Neural progenitor cell (in vitro differentiated cells): ENCODE data around the gene MTG2.

Experiments
- CTCF ChIP-seq: fragments of 200-600 bp; sonication (generic); IDR thresholded peaks from 2 replicates; pipeline ENCODE4 v1.5.1; 2017; ENCODE audit warnings: antibody characterized with exemption, mild to moderate bottlenecking
- EZH2 ChIP-seq: fragments of 200-600 bp; sonication (generic); IDR thresholded peaks from 2 replicates; pipeline ENCODE4 v1.6.1; 2017; ENCODE audit warnings: antibody characterized with exemption, mild to moderate bottlenecking, moderate library complexity

GRCh38 chr20:62237801-62238568 lies 55.2 kb downstream of the MTG2 start, which contains the start of gene OSBPL2:
- no peak for TF ChIP-seq CTCF
- TF ChIP-seq EZH2 = no peak
